Dendritic cell treated with granulocyte-macrophage colony-stimulating factor and Interleukin-4, amounts not matched to agents 40 ng/mL and 50 ng/mL, for 4 days (primary cell): Measurements from ENCODE around the gene ULBP3.
"Not testable (repeated sequence)": the region's sequence is repeated elsewhere in the genome, so short reads cannot be mapped to it uniquely, and the experiment has no call there.

Experiments used
- H3K27ac Mint-ChIP-seq: one replicate; pipeline ENCODE4 v1.8.0; 2022; ENCODE audit warnings: mild to moderate bottlenecking, mixed read lengths
- H3K27me3 Mint-ChIP-seq: one replicate; pipeline ENCODE4 v1.8.0; 2022; ENCODE audit warnings: mild to moderate bottlenecking, mixed read lengths
- H3K36me3 Mint-ChIP-seq: one replicate; pipeline ENCODE4 v1.8.0; 2022; ENCODE audit warnings: low read depth, mixed read lengths
- H3K4me1 Mint-ChIP-seq: one replicate; pipeline ENCODE4 v1.8.0; 2022; ENCODE audit warnings: low read depth, mixed read lengths
- H3K4me3 Mint-ChIP-seq: one replicate; pipeline ENCODE4 v1.8.0; 2022; ENCODE audit warnings: mild to moderate bottlenecking, moderate library complexity, mixed read lengths
- H3K9me3 Mint-ChIP-seq: one replicate; pipeline ENCODE4 v1.8.0; 2022; ENCODE audit warnings: mixed read lengths
- intact Hi-C: fragments of 100-400 bp; cut with micrococcal nuclease; formaldehyde crosslinking; loops from one replicate; pipeline ENCODE4 v1.15.0; 2022

Gene ULBP3

DNA sequence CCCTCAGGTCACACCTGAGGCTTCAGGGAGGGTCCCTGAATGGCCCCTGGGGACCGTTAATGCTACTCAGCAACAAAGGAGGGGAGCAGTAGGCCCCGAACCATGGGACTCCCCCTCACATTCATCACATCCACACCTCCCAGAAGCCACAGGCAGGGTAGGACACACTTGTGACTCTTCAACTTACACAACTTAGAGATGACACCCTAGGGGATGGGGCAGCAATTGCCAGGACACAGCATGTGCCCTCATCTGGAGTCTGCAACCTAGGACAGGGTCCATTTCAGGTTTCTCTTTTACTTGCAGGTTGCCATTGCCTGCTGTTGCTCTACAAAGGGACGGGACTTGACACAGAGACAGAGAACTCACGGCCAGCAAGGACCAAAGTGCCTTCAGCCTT lies 770 bp downstream of the ULBP3 start:
- intact Hi-C loops, result no loop called here

DNA sequence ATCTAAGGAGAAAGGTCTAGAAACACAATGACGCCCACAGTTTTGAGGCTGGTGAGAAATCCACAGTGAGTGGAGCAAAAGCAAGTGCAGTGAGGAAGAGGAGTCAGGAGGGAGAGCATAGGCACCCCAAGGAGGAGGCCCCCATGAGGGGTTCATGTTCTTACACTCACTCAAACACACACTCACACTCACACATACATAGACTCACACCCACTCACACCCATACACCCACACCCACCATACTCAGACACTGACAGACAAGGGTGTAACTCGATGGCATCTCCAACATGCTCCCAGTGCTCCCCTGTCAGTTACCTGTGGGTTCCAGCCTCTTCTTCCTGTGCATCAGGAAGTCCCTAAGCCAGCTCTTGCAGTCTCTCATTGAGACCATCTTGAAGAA lies 3.8 kb downstream of the ULBP3 start:
- intact Hi-C loops, result no loop called here

More for the DNA sequence above, 770 bp downstream of the ULBP3 start:
- Mint-ChIP-seq H3K27ac (no peak overlapping the region), H3K36me3 (no peaks in the 10 kb centered on the region), H3K27me3 (peaks cover 58% of the 10 kb centered on the region), H3K4me1 (peaks cover 26% of the 10 kb centered on the region), H3K9me3 (no peaks in the 10 kb centered on the region), H3K4me3 (peak overlapping the region; percentile 77)

DNA sequence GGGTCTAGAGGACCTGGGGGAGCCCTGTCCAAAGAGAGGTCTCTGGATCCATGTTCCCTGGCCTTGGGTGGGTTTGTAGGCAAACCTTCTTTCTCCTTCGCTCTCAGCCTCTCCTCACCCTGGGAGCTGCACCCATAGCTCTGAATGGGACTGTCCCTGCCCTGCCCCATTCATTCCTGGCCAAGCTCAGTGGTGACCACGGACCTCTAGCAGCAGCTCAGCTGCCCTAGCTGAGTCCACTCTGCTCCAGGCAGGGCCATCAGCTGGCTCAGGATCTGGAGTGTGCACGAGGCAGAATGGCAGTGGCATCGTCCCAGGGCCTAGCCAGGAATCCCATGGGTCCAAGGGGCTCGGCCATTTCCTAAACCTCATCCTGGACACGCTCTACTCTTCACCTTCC lies 5.3 kb downstream of the ULBP3 start:
- no peak overlapping the region for H3K4me3 Mint-ChIP-seq
- intact Hi-C loops, result no loop called here
- no peak overlapping the region for H3K27ac Mint-ChIP-seq
- no peaks in the 10 kb centered on the region for H3K9me3 Mint-ChIP-seq
- H3K4me1 Mint-ChIP-seq, result peaks cover 6% of the 10 kb centered on the region
- no peaks in the 10 kb centered on the region for H3K36me3 Mint-ChIP-seq
- peaks cover 43% of the 10 kb centered on the region for H3K27me3 Mint-ChIP-seq

More for the DNA sequence above, 3.8 kb downstream of the ULBP3 start:
- H3K9me3 Mint-ChIP-seq, result no peaks in the 10 kb centered on the region
- no peak overlapping the region for H3K4me3 Mint-ChIP-seq
- H3K36me3 Mint-ChIP-seq, result no peaks in the 10 kb centered on the region
- H3K27ac Mint-ChIP-seq, result no peak overlapping the region
- H3K27me3 Mint-ChIP-seq, result peaks cover 51% of the 10 kb centered on the region
- H3K4me1 Mint-ChIP-seq, result peaks cover 13% of the 10 kb centered on the region

DNA sequence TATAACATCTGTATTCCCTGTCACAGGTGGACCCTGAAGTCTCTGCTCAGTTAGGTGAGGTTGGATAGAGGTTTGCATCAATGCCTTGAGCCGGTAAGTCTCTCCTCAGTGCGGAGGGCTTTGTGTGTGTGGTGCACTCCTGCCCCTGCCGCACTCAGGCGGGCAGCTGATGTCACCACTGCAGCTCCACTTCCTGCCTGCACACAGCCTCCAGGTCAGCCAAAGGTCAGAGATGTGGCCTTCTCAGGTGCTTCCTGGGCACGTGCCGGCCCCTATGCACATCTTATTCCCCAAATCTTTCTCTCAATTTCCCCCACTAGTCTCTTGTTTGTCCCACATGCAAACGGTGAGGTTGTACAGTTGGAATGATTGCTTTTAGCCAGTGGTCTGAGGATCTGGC lies 8.9 kb downstream of the ULBP3 start:
- H3K4me1 Mint-ChIP-seq, H3K9me3 Mint-ChIP-seq, H3K27ac Mint-ChIP-seq, intact Hi-C loops, H3K36me3 Mint-ChIP-seq, H3K4me3 Mint-ChIP-seq: not testable (repeated sequence)
- peaks cover 25% of the 10 kb centered on the region for H3K27me3 Mint-ChIP-seq

DNA sequence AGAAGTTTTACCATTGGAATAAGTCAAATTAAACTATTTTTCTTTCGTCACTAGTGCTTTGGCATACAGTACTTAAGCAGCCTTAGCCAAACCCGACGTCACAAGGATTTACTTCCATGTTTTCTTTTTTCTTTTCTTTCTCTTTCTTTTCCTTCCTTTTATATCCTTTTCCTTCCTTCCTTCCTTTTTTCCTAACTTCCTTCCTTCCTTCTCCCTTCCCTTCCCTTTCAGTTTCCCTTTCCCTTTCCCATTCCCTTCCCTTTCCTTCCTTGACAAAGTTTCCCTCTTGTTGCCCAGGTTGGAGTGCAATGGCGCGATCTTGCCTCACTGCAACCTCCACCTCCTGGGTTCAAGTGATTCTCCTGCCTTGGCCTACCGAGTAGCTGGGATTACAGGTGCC lies 9.9 kb downstream of the ULBP3 start:
- no peaks in the 10 kb centered on the region for H3K9me3 Mint-ChIP-seq
- no peak overlapping the region for H3K4me3 Mint-ChIP-seq
- H3K27ac Mint-ChIP-seq, result no peak overlapping the region
- intact Hi-C loops, result no loop called here
- no peaks in the 10 kb centered on the region for H3K36me3 Mint-ChIP-seq
- H3K4me1 Mint-ChIP-seq, result no peaks in the 10 kb centered on the region
- H3K27me3 Mint-ChIP-seq, result peaks cover 33% of the 10 kb centered on the region

DNA sequence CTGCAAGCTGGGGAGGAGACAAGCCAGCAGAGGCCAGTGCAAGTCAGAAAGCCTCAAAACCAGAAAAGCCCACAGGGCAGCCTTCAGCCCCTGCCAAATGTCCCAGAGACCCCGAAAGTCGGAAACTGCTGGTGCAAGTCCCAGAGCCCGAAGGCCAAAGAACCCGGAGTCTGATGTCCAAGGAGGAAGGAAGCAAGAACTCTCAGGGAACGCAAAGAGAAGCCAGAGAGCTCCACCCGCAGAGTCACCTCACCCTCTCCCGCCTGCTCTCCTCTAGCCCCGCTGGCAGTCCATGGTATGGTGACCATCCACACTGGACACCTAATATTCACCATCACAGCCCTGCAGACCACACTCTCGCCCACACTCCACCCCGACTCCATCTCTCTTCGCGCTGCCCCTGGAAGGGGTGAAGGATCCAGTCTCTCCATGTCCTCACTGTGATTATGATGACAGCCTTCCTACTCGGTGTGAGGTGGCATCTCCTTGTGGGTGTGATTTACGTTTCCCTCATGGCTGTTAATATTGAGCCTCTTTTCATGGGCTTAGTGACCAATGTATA lies 10.6 kb downstream of the ULBP3 start:
- intact Hi-C loops, result no loop called here
- no peak overlapping the region for H3K27ac Mint-ChIP-seq
- no peaks in the 10 kb centered on the region for H3K9me3 Mint-ChIP-seq
- no peak overlapping the region for H3K4me3 Mint-ChIP-seq
- H3K27me3 Mint-ChIP-seq, result peaks cover 39% of the 10 kb centered on the region
- H3K36me3 Mint-ChIP-seq, result no peaks in the 10 kb centered on the region
- no peaks in the 10 kb centered on the region for H3K4me1 Mint-ChIP-seq

DNA sequence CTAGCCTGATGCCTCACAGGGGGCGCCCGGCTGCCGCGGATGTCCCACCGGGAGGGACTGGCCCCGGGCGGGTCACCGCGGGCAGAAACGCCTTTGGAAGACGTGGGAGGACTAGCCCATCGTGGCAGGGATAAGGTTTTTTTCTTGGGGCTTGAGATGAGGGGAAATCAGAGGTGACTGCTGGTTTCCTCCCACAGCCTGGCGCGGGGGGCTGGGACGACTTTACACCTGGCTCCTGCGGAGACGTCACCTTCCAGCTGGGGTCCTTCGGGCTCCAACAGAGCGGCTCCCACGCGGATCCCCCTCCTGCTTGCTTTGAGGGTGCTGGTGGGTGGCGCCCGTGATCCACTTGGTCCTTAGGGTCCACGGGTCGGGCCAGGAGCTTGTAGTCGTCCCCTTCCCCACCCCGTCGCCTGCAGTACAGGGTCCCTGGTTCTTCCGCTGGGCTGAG lies 11.4 kb downstream of the ULBP3 start:
- intact Hi-C loops, result no loop called here
- Mint-ChIP-seq H3K4me1 (no peaks in the 10 kb centered on the region), H3K4me3 (no peak overlapping the region), H3K27ac (no peak overlapping the region), H3K36me3 (no peaks in the 10 kb centered on the region), H3K27me3 (peaks cover 46% of the 10 kb centered on the region), H3K9me3 (no peaks in the 10 kb centered on the region)

DNA sequence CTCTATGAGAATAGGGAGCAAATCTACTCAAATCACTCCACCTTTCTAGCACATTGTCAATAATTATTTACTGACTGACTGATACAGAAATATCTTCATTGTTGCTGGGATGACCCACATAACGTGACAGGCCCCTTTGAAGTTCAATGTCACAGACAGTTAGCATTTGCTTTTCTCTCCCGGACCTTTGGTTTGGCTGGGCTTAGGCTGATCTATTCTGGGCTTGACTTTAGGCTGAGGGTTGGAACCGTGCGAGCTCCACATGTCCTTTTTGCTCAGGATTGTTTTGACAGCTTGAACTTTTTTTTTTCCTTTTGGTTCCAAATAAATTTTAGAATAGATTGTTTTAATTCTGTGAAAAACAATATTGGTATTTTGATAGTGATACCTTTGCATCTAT lies 12.0 kb downstream of the ULBP3 start:
- intact Hi-C loops, result no loop called here
- Mint-ChIP-seq H3K27me3 (peaks cover 51% of the 10 kb centered on the region), H3K4me1 (no peaks in the 10 kb centered on the region), H3K27ac (no peak overlapping the region), H3K9me3 (no peaks in the 10 kb centered on the region), H3K36me3 (no peaks in the 10 kb centered on the region), H3K4me3 (no peak overlapping the region)

DNA sequence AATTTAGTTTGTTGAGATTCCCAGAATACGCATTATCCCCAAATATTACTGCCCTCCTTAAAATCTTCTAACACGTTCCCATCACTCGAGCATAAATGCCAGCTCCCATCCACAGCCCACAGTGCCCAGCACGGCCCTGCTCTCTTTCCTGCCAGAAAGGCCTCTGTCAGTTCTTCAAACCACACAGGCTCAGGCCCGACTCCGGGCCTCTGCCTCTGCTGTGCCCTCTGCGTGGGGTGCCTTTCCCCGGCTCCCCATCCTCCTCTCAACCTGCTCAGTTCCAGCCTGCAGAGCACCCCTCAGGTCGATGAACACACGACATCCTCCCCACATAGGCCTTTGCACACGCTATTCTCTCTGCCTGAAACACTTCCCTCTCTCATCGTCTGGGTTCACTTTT lies 12.8 kb downstream of the ULBP3 start:
- H3K27ac Mint-ChIP-seq, result no peak overlapping the region
- intact Hi-C loops, result no loop called here
- H3K4me3 Mint-ChIP-seq, result no peak overlapping the region
- no peaks in the 10 kb centered on the region for H3K36me3 Mint-ChIP-seq
- H3K4me1 Mint-ChIP-seq, result no peaks in the 10 kb centered on the region
- peaks cover 51% of the 10 kb centered on the region for H3K27me3 Mint-ChIP-seq
- H3K9me3 Mint-ChIP-seq, result no peaks in the 10 kb centered on the region

DNA sequence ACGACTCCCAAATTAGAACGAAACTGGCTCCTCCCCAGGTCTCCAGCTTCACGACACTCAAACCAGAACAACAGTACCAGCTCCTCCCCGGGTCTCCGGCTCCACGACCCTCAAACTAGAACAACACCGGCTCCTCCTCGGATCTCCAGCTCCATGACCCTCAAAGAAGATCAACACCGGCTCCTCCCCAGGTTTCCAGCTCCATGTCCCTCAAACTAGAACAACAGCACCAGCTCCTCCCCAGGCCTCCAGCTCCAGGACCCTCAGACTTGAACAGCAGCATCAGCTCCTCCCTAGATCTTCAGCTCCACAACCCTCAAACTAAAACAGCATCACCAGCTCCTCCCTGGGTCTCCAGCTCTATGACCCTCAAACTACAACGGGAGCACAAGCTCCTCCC lies 13.8 kb downstream of the ULBP3 start:
- intact Hi-C loops, result no loop called here
- H3K27me3 Mint-ChIP-seq, result peaks cover 52% of the 10 kb centered on the region
- no peaks in the 10 kb centered on the region for H3K36me3 Mint-ChIP-seq
- H3K4me3 Mint-ChIP-seq, result no peak overlapping the region
- H3K27ac Mint-ChIP-seq, result no peak overlapping the region
- H3K4me1 Mint-ChIP-seq, result no peaks in the 10 kb centered on the region
- H3K9me3 Mint-ChIP-seq, result no peaks in the 10 kb centered on the region

DNA sequence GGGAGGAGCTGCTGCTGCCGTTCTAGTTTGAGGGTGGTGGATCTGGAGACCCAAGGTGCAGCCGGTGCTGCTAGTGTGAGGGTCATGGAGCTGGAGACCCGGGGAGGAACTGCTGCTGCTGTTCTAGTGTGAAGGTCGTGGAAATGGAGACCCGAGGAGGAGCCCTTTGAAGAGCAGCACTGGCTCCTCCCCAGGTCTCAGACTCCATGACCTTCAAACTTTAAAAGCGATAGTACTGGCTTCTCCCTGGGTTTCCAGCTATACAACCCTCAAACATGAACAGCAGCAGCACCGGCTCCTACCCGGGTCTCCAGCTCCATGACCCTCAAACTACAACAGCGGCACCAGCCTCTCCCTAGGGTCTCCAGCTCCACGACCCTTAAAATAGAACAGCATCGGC lies 15.5 kb downstream of the ULBP3 start:
- Mint-ChIP-seq H3K4me1 (no peaks in the 10 kb centered on the region), H3K27me3 (peaks cover 46% of the 10 kb centered on the region), H3K9me3 (no peaks in the 10 kb centered on the region), H3K27ac (no peak overlapping the region), H3K4me3 (no peak overlapping the region), H3K36me3 (no peaks in the 10 kb centered on the region)
- intact Hi-C loops, result no loop called here

DNA sequence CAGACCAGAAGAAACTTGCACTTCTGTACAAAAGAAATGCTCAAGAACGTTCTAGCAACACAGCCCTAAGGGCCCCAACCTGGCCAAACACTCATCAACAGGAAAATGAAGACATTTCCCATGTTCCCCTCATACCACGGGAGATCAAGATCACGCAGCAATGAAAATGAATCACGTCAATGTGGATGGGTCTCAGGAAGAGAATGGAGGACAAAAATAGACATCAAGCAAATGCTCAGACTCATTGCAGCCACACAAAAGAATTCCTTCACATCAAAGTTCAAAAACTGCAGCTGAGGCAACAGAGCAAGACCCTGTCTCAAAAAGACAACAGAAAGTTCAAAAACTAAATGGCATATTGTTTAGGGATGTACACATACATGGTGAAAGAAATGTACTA lies 18.1 kb downstream of the ULBP3 start:
- no peaks in the 10 kb centered on the region for H3K9me3 Mint-ChIP-seq
- H3K4me3 Mint-ChIP-seq, result no peak overlapping the region
- H3K27ac Mint-ChIP-seq, result no peak overlapping the region
- no peaks in the 10 kb centered on the region for H3K36me3 Mint-ChIP-seq
- intact Hi-C loops, result no loop called here
- H3K4me1 Mint-ChIP-seq, result no peaks in the 10 kb centered on the region
- peaks cover 52% of the 10 kb centered on the region for H3K27me3 Mint-ChIP-seq

DNA sequence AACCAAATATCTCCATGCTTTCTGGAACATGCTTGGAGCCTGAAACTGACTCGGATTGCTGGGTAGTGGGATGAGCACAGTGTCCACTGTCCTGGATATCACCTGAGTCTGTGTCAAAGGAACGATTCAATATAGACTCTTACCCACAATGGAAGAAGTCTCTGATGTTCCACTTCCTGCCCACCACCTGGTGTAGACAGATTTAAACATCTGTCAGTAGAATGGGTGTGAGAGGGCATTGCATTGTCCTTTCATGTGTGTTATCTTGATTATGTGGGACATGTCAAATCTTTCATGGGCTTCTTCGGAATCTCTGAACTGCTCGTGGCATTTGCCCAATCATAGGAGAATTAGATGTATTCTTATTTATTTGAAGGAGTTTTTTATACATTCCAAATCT lies 20.8 kb downstream of the ULBP3 start:
- H3K36me3 Mint-ChIP-seq, result no peaks in the 10 kb centered on the region
- no peaks in the 10 kb centered on the region for H3K4me1 Mint-ChIP-seq
- peaks cover 34% of the 10 kb centered on the region for H3K27me3 Mint-ChIP-seq
- no peaks in the 10 kb centered on the region for H3K9me3 Mint-ChIP-seq
- intact Hi-C loops, result no loop called here
- no peak overlapping the region for H3K27ac Mint-ChIP-seq
- H3K4me3 Mint-ChIP-seq, result no peak overlapping the region

DNA sequence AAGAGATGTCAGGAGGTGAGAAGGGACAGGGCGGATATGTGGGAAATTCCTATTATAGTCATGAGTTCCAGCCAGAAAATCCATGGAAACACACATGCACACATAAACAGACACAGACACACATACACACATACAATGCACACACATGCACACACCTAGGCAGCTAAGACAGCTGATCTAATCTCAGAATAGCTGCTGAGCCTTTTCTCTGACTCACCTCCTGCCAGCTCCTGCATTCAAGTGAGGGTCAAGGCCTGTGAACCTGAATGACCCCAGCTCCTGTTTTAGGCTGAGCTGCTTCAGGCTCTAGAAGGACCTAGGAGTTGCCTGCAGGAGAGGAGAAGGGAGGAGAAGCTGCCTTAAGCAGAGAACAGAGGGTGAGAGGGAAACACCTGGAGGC lies 22.0 kb downstream of the ULBP3 start:
- H3K4me1 Mint-ChIP-seq, result no peaks in the 10 kb centered on the region
- no peak overlapping the region for H3K4me3 Mint-ChIP-seq
- intact Hi-C loops, result no loop called here
- no peaks in the 10 kb centered on the region for H3K9me3 Mint-ChIP-seq
- peaks cover 31% of the 10 kb centered on the region for H3K27me3 Mint-ChIP-seq
- no peak overlapping the region for H3K27ac Mint-ChIP-seq
- H3K36me3 Mint-ChIP-seq, result no peaks in the 10 kb centered on the region

DNA sequence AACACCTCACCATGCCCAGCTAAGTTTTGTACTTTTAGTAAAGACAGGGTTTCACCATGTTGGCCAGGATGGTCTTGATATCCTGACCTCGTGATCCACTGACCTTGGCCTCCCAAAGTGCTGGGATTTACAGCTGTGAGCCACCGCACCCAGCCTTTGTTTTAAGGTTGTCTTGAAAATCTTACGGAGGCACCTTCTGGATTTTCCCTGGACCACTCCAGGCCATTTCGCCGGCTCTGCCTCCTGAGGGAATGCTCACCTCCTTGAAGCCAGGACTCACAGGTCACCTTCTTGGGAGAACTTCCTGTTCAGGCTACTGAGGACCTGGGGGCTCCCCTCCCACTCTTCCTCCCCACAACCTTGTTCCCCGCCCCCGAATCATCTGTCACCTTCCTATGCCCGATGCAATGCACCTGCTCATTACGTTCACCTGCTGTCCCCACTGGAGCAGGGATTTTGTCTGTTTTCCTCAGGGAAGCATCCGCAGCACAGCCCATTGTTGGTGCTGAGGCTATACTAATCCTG lies 24.2 kb downstream of the ULBP3 start:
- Mint-ChIP-seq H3K4me3 (no peak overlapping the region), H3K27me3 (peaks cover 47% of the 10 kb centered on the region), H3K36me3 (no peaks in the 10 kb centered on the region), H3K4me1 (no peaks in the 10 kb centered on the region), H3K27ac (no peak overlapping the region), H3K9me3 (no peaks in the 10 kb centered on the region)
- intact Hi-C loops, result no loop called here
